Activated CD8-positive, alpha-beta memory T cell treated with anti-CD3 and anti-CD28 coated beads, Interleukin-2, amount 10 ng/mL, durations not matched to agents 7 days and 5 days (primary cell): ENCODE results near the gene GRB7. TPM values are rescaled to one million over a fixed set of nuclear protein-coding genes. Genes with fewer than 3 reads are reported as not detected.
"Not testable (repeated sequence)": the region's sequence is repeated elsewhere in the genome, so short reads cannot be mapped to it uniquely, and the experiment has no call there.

Experiments
- ATAC-seq: fragments of 150-1000 bp; cut with Tn5 transposase; one replicate; pipeline ENCODE4 v1.10.0; 2021; ENCODE audit warnings: moderate library complexity
- CTCF ChIA-PET: fragments of 350-600 bp; sonication (Branson Sonifier 250); formaldehyde crosslinking; loops from one replicate; lab custom pipeline; 2021; ENCODE audit warnings: antibody characterized with exemption; lab: Charles Lee
- DNase-seq: peaks from one replicate; pipeline ENCODE4 v3.0.0-alpha.2; 2020
- H3K27ac Mint-ChIP-seq: one replicate; pipeline ENCODE4 v1.8.0; 2021; ENCODE audit warnings: mild to moderate bottlenecking, mixed read lengths
- H3K27me3 Mint-ChIP-seq: one replicate; pipeline ENCODE4 v1.8.0; 2021; ENCODE audit warnings: mixed read lengths
- H3K36me3 Mint-ChIP-seq: one replicate; pipeline ENCODE4 v1.8.0; 2021; ENCODE audit warnings: mild to moderate bottlenecking, mixed read lengths
- H3K4me1 Mint-ChIP-seq: one replicate; pipeline ENCODE4 v1.8.0; 2021; ENCODE audit warnings: mixed read lengths
- H3K4me3 Mint-ChIP-seq: one replicate; pipeline ENCODE4 v1.8.0; 2021; ENCODE audit warnings: mild to moderate bottlenecking, moderate library complexity, mixed read lengths
- H3K9me3 Mint-ChIP-seq: one replicate; pipeline ENCODE4 v1.8.0; 2022; ENCODE audit warnings: low read depth, mixed read lengths
- total RNA-seq, 2 experiments: library from RNA; stranded (reverse); gene quantifications; one replicate each; pipeline ENCODE4 v1.2.3, GENCODE V29; 2021

GRB7 gene
- total RNA-seq, 2 experiments from 2014 or later: 0.19 TPM; not detected in 1

GRCh38 chr17:39764171-39764570 lies 26.4 kb downstream of the GRB7 start:
- not testable (repeated sequence) for H3K27ac Mint-ChIP-seq, DNase-seq, H3K27me3 Mint-ChIP-seq, H3K9me3 Mint-ChIP-seq, ATAC-seq, H3K4me3 Mint-ChIP-seq
- CTCF ChIA-PET: interaction anchor here (0.8 to 1.8 kb wide), 6 partner anchors 8 to 142 kb away, joined by 3 to 6 read pairs (median 3); no protein-coding TSS in a partner anchor
- Mint-ChIP-seq H3K36me3 (peaks cover 73% of the 10 kb centered on the region), H3K4me1 (peaks cover 71% of the 10 kb centered on the region)

GRCh38 chr17:39765175-39765574 lies 27.4 kb downstream of the GRB7 start:
- CTCF ChIA-PET: interaction anchor here (1.1 to 1.8 kb wide), 5 partner anchors 9 to 143 kb away, joined by 3 to 6 read pairs (median 3); no protein-coding TSS in a partner anchor
- H3K27me3 Mint-ChIP-seq: no peaks in the 10 kb centered on the region
- peaks cover 73% of the 10 kb centered on the region for H3K36me3 Mint-ChIP-seq
- H3K4me3 Mint-ChIP-seq: no peak overlapping the region
- peaks cover 73% of the 10 kb centered on the region for H3K4me1 Mint-ChIP-seq
- DNase-seq: peak; percentile 14
- H3K9me3 Mint-ChIP-seq: no peaks in the 10 kb centered on the region
- ATAC-seq: no peak
- H3K27ac Mint-ChIP-seq: no peak overlapping the region

- ATAC-seq (no peak), DNase-seq (no peak)
- Mint-ChIP-seq H3K4me1 (peaks cover 77% of the 10 kb centered on the region), H3K9me3 (no peaks in the 10 kb centered on the region), H3K4me3 (no peak overlapping the region), H3K27ac (no peak overlapping the region), H3K27me3 (no peaks in the 10 kb centered on the region), H3K36me3 (peaks cover 70% of the 10 kb centered on the region)
- CTCF ChIA-PET: interaction anchor here (1.5 kb wide), 1 partner anchor 97 kb away, joined by 4 read pairs; no protein-coding TSS in a partner anchor
Observed at GRCh38 chr17:39765766-39766165, 28.0 kb downstream of the GRB7 start.

GRCh38 chr17:39767147-39767546 lies 29.4 kb downstream of the GRB7 start:
- H3K9me3 Mint-ChIP-seq: no peaks in the 10 kb centered on the region
- no peak for ATAC-seq
- H3K36me3 Mint-ChIP-seq: peaks cover 70% of the 10 kb centered on the region
- peaks cover 80% of the 10 kb centered on the region for H3K4me1 Mint-ChIP-seq
- peak overlapping the region; percentile 28 for H3K4me3 Mint-ChIP-seq
- no peaks in the 10 kb centered on the region for H3K27me3 Mint-ChIP-seq
- CTCF ChIA-PET: interaction anchor here (1.1 to 1.5 kb wide), 2 partner anchors 12 to 95 kb away, joined by 3 to 4 read pairs; no protein-coding TSS in a partner anchor
- no peak for DNase-seq
- peak overlapping the region; percentile 77 for H3K27ac Mint-ChIP-seq

GRCh38 chr17:39769974-39770587 lies 32.3 kb downstream of the GRB7 start:
- H3K36me3 Mint-ChIP-seq: peaks cover 63% of the 10 kb centered on the region
- H3K9me3 Mint-ChIP-seq: no peaks in the 10 kb centered on the region

GRCh38 chr17:39772415-39772814 lies 34.7 kb downstream of the GRB7 start:
- Mint-ChIP-seq H3K4me1 (peaks cover 88% of the 10 kb centered on the region), H3K27me3 (no peaks in the 10 kb centered on the region), H3K9me3 (no peaks in the 10 kb centered on the region), H3K4me3 (peak overlapping the region; percentile 38), H3K36me3 (peaks cover 55% of the 10 kb centered on the region), H3K27ac (peak overlapping the region; percentile 81)
- no peak for ATAC-seq
- no peak for DNase-seq
- CTCF ChIA-PET: interaction anchor here (0.5 to 0.8 kb wide), 2 partner anchors 29 to 154 kb away, joined by 3 to 4 read pairs; no protein-coding TSS in a partner anchor

More at GRCh38 chr17:39769974-39770587, 32.3 kb downstream of the GRB7 start:
- DNase-seq (peak; percentile 81), ATAC-seq (peak; percentile 81)
- H3K4me3 Mint-ChIP-seq: peak overlapping the region; percentile 4
- peaks cover 93% of the 10 kb centered on the region for H3K4me1 Mint-ChIP-seq
- H3K27ac Mint-ChIP-seq: peak overlapping the region; percentile 81
- CTCF ChIA-PET: interaction anchor here (0.6 to 2.0 kb wide), 12 partner anchors 9 to 157 kb away, joined by 3 to 10 read pairs (median 4); partner anchors contain the start of genes IKZF3, LRRC3C and ORMDL3
- no peaks in the 10 kb centered on the region for H3K27me3 Mint-ChIP-seq

- Mint-ChIP-seq H3K4me1 (peaks cover 88% of the 10 kb centered on the region), H3K9me3 (no peaks in the 10 kb centered on the region), H3K27ac (peak overlapping the region; percentile 81), H3K4me3 (peak overlapping the region; percentile 31), H3K27me3 (no peaks in the 10 kb centered on the region), H3K36me3 (peaks cover 56% of the 10 kb centered on the region)
- ATAC-seq (no peak), DNase-seq (no peak)
- CTCF ChIA-PET: interaction anchor here (0.8 kb wide), 1 partner anchor 153 kb away, joined by 3 read pairs; no protein-coding TSS in a partner anchor
Observed at GRCh38 chr17:39772987-39773934, 35.5 kb downstream of the GRB7 start.

- CTCF ChIA-PET: interaction anchor here (1.6 kb wide), 1 partner anchor 16 kb away, joined by 3 read pairs; no protein-coding TSS in a partner anchor
- Mint-ChIP-seq H3K36me3 (peaks cover 50% of the 10 kb centered on the region), H3K9me3 (no peaks in the 10 kb centered on the region), H3K4me3 (peak overlapping the region; percentile 48), H3K27ac (peak overlapping the region; percentile 92), H3K27me3 (no peaks in the 10 kb centered on the region), H3K4me1 (peaks cover 87% of the 10 kb centered on the region)
- no peak for DNase-seq
- ATAC-seq: no peak
Observed at GRCh38 chr17:39774047-39774446, 36.3 kb downstream of the GRB7 start.

- CTCF ChIA-PET: interaction anchor here (1.2 to 3.7 kb wide), 8 partner anchors 17 to 153 kb away, joined by 3 to 20 read pairs (median 8); partner anchors contain the start of gene IKZF3
- peaks cover 46% of the 10 kb centered on the region for H3K36me3 Mint-ChIP-seq
- DNase-seq: no peak
- peak overlapping the region; percentile 92 for H3K27ac Mint-ChIP-seq
- no peaks in the 10 kb centered on the region for H3K9me3 Mint-ChIP-seq
- H3K4me1 Mint-ChIP-seq: peaks cover 84% of the 10 kb centered on the region
- peak overlapping the region; percentile 89 for H3K4me3 Mint-ChIP-seq
- no peaks in the 10 kb centered on the region for H3K27me3 Mint-ChIP-seq
- ATAC-seq: peak; percentile 13
Observed at GRCh38 chr17:39775031-39775430, 37.3 kb downstream of the GRB7 start.

GRCh38 chr17:39776252-39776651 lies 38.5 kb downstream of the GRB7 start:
- Mint-ChIP-seq H3K27me3 (no peaks in the 10 kb centered on the region), H3K9me3 (no peaks in the 10 kb centered on the region), H3K4me3 (peak overlapping the region; percentile 89), H3K36me3 (peaks cover 47% of the 10 kb centered on the region), H3K4me1 (peaks cover 81% of the 10 kb centered on the region), H3K27ac (peak overlapping the region; percentile 92)
- ATAC-seq (no peak), DNase-seq (peak; percentile 51)
- CTCF ChIA-PET: interaction anchor here (0.6 to 3.7 kb wide), 14 partner anchors 12 to 154 kb away, joined by 3 to 30 read pairs (median 8); partner anchors contain the start of genes IKZF3 and MIEN1

GRCh38 chr17:39777534-39778365 lies 40.0 kb downstream of the GRB7 start:
- peak; percentile 50 for ATAC-seq
- Mint-ChIP-seq H3K4me3 (peak overlapping the region; percentile 89), H3K27me3 (no peaks in the 10 kb centered on the region), H3K9me3 (no peaks in the 10 kb centered on the region), H3K36me3 (peaks cover 48% of the 10 kb centered on the region), H3K4me1 (peaks cover 81% of the 10 kb centered on the region), H3K27ac (peak overlapping the region; percentile 92)
- no peak for DNase-seq
- CTCF ChIA-PET: interaction anchor here (1.0 to 3.7 kb wide), 9 partner anchors 9 to 83 kb away, joined by 3 to 30 read pairs (median 10); no protein-coding TSS in a partner anchor
